Hepatocyte (in vitro differentiated cells): ENCODE data around the gene ZMYND8.

Source experiments
- CTCF ChIP-seq: fragments of 200-600 bp; sonication (generic); IDR thresholded peaks from 2 replicates; pipeline ENCODE4 v1.5.1; 2016; ENCODE audit warnings: antibody characterized with exemption, mild to moderate bottlenecking; ENCODE audit not compliant: poor library complexity
- EZH2 ChIP-seq: fragments of 200-600 bp; sonication (generic); IDR thresholded peaks from 2 replicates; pipeline ENCODE4 v1.6.1; 2016; ENCODE audit warnings: antibody characterized with exemption, mild to moderate bottlenecking, borderline replicate concordance
- EZH2phosphoT487 ChIP-seq: fragments of 200-600 bp; sonication (generic); IDR thresholded peaks from one replicate; pipeline ENCODE4 v1.6.1; 2018; ENCODE audit warnings: antibody characterized with exemption, mild to moderate bottlenecking, low read depth, moderate library complexity; ENCODE audit not compliant: unreplicated experiment, severe bottlenecking

- TF ChIP-seq CTCF (no peak), EZH2 (no peak), EZH2phosphoT487 (no peak)
Measured at GRCh38 chr20:47179267-47179666, 177.2 kb downstream of the ZMYND8 start.
